ENCODE results near the gene NXPH4.

Gene NXPH4

DNA sequence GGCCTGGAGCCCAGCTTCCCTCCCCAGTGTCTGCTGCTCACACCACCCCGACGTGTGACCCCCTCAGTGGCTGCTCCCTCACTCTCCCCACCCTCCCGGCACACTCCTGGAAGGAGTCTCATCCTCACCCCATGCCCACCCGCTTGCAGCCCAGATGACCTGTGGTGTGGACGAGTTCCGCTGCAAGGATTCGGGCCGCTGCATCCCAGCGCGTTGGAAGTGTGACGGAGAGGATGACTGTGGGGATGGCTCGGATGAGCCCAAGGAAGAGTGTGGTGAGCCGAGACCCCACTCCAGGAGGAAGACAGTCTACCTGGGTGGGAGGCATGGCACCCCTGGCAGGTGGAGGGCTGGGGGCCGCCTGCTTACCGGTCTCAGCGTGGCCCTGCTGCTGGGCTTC is 15.0 kb upstream of the NXPH4 start:
- no peak overlapping the region for H3K4me3 ChIP-seq (ENCODE audit: low read length)
- DNase-seq (ENCODE audit: low read depth): no peak
- no peak for TF ChIP-seq CTCF (conservative IDR thresholded peaks at IDR 0.05; ENCODE audit: low read depth, low read length)

- no peak for TF ChIP-seq CTCF (conservative IDR thresholded peaks at IDR 0.05; ENCODE audit: low read depth, low read length)
- DNase-seq (ENCODE audit: low read depth): no peak
- no peak overlapping the region for H3K4me3 ChIP-seq (ENCODE audit: low read length)
Observed at GRCh38 chr12:57202321-57202720, 14.3 kb upstream of the NXPH4 start.

DNA sequence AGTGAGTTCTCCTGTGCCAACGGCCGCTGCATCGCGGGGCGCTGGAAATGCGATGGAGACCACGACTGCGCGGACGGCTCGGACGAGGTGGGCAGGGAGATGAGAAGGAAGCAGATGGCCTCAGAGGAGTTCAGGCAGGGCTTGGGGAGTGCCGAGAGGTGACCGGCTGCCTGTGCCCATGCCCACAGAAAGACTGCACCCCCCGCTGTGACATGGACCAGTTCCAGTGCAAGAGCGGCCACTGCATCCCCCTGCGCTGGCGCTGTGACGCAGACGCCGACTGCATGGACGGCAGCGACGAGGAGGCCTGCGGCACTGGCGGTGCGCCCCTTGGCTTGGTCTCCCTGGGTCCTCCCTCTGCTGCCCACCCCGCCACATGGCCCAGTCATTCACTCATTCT is 13.4 kb upstream of the NXPH4 start:
- H3K4me3 ChIP-seq (ENCODE audit: low read length): no peak overlapping the region
- no peak for TF ChIP-seq CTCF (conservative IDR thresholded peaks at IDR 0.05; ENCODE audit: low read depth, low read length)
- no peak for DNase-seq (ENCODE audit: low read depth)

DNA sequence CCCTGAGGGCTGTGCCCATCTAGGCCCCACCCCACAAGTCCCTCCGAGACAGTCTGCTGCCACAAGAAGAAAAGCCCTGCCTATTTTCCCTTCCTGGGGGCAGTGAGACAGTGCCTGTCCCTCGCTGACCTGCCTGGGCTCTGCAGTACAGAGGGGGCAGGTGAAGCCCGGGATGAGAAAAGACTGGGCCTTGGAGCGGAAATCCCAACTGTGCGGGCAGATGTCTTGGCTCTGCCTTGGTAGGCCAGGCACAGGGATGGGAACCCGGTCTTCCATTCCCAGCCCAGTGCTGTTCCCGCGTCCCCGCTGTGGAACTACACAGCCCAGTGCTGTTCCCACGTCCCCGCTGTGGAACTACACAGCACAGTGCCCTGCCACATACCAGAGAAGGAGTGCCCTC is 12.8 kb upstream of the NXPH4 start:
- TF ChIP-seq CTCF (conservative IDR thresholded peaks at IDR 0.05; ENCODE audit: low read depth, low read length): no peak

DNA sequence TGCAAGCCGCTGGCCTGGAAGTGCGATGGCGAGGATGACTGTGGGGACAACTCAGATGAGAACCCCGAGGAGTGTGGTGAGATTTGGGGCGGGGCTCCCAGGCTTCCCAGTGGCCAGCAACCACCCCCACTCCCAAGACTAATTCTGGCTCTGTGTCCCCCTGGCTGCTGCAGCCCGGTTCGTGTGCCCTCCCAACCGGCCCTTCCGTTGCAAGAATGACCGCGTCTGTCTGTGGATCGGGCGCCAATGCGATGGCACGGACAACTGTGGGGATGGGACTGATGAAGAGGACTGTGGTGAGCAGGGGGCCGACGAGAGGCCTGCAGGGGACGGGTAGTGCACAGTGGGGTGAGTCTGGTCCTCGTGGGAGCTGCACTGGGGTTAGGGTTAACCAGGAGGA is 12.1 kb upstream of the NXPH4 start:
- DNase-seq (ENCODE audit: low read depth): no peak
- H3K4me3 ChIP-seq (ENCODE audit: low read length): no peak overlapping the region
- no peak for TF ChIP-seq CTCF (conservative IDR thresholded peaks at IDR 0.05; ENCODE audit: low read depth, low read length)

More for the DNA sequence above, 12.8 kb upstream of the NXPH4 start:
- DNase-seq (ENCODE audit: low read depth): no peak
- H3K4me3 ChIP-seq (ENCODE audit: low read length): no peak overlapping the region

GRCh38 chr12:57205186-57205585 is 11.4 kb upstream of the NXPH4 start:
- H3K4me3 ChIP-seq (ENCODE audit: low read length): no peak overlapping the region
- no peak for DNase-seq (ENCODE audit: low read depth)
- TF ChIP-seq CTCF (conservative IDR thresholded peaks at IDR 0.05; ENCODE audit: low read depth, low read length): no peak

GRCh38 chr12:57205931-57206330 is 10.7 kb upstream of the NXPH4 start:
- no peak for DNase-seq (ENCODE audit: low read depth)
- H3K4me3 ChIP-seq (ENCODE audit: low read length): no peak overlapping the region
- no peak for TF ChIP-seq CTCF (conservative IDR thresholded peaks at IDR 0.05; ENCODE audit: low read depth, low read length)
